H1 (cell line): ENCODE data around the gene COQ5. TPM values are rescaled to one million over a fixed set of nuclear protein-coding genes. Genes with fewer than 3 reads are reported as not detected.

Experiments
- CTCF ChIA-PET: fragments of 300-600 bp; sonication (Branson Sonifier 250); formaldehyde crosslinking; loops from one replicate; lab custom pipeline; 2021; ENCODE audit not compliant: partially characterized antibody; lab: Charles Lee
- POLR2A ChIA-PET: fragments of 300-600 bp; sonication (Branson Sonifier 250); formaldehyde crosslinking; loops from one replicate; lab custom pipeline; 2021; ENCODE audit warnings: inconsistent platforms; ENCODE audit not compliant: partially characterized antibody; lab: Charles Lee
- DNase-seq, 2 experiments: peaks; one replicate each; pipeline versions ENCODE4 v3.0.0 to v3.0.0-alpha.2; 2010 to 2022; ENCODE audit warnings: low spot score in 2 of 2, low read depth in 1 of 2, mixed read lengths in 1 of 2
- FAIRE-seq: peaks from 2 replicates; lab custom pipeline; 2011; peaks lifted over from hg19 to GRCh38; lab: Jason Lieb, UNC
- H2AFZ ChIP-seq: 2 replicates; pipeline ENCODE4 v1.8.1; 2012; ENCODE audit warnings: low read length, inconsistent platforms
- H2AK5ac ChIP-seq: 2 replicates; pipeline ENCODE4 v1.6.1; 2013; ENCODE audit warnings: low read depth, low read length
- H2BK120ac ChIP-seq: replicated peaks from 2 replicates; pipeline ENCODE3; 2013; ENCODE audit warnings: low read depth, low read length, inconsistent platforms
- H2BK12ac ChIP-seq: 2 replicates; pipeline ENCODE4 v1.6.1; 2013; ENCODE audit warnings: low read depth, low read length
- H2BK15ac ChIP-seq: 2 replicates; pipeline ENCODE4 v1.6.1; 2013; ENCODE audit warnings: low read length
- H2BK20ac ChIP-seq: 2 replicates; pipeline ENCODE4 v1.6.1; 2013; ENCODE audit warnings: low read length
- H2BK5ac ChIP-seq: 2 replicates; pipeline ENCODE4 v1.6.1; 2013; ENCODE audit warnings: low read depth, low read length
- H3K14ac ChIP-seq: 2 replicates; pipeline ENCODE4 v1.6.1; 2013; ENCODE audit warnings: inconsistent platforms; ENCODE audit not compliant: insufficient read length
- H3K18ac ChIP-seq: 2 replicates; pipeline ENCODE4 v1.6.1; 2013; ENCODE audit warnings: low read length; ENCODE audit errors: extremely low read depth
- H3K23ac ChIP-seq: 2 replicates; pipeline ENCODE4 v1.6.1; 2013; ENCODE audit warnings: inconsistent platforms; ENCODE audit not compliant: insufficient read length
- H3K23me2 ChIP-seq: 2 replicates; pipeline ENCODE4 v1.6.1; 2013; ENCODE audit warnings: low read depth, low read length
- H3K27ac ChIP-seq: 2 replicates; pipeline ENCODE4 v1.6.1; 2011; ENCODE audit warnings: low read depth, low read length, inconsistent platforms
- H3K27me3 ChIP-seq, 4 experiments: replicated peaks in 1 of 4; 1 replicate in 1 of 4; 2 replicates in 3 of 4; pipeline versions ENCODE4 v1.6.1 to v1.8.1; 2011 to 2013; ENCODE audit warnings: low read length in 3 of 4, mild to moderate bottlenecking in 3 of 4, inconsistent platforms in 2 of 4, mixed read lengths in 2 of 4, moderate library complexity in 1 of 4; ENCODE audit not compliant: control insufficient read depth in 3 of 4, insufficient read depth in 3 of 4; ENCODE audit errors: extremely low read depth in 1 of 4
- H3K36me3 ChIP-seq, 4 experiments: 2 replicates each; pipeline versions ENCODE4 v1.6.1 to v1.8.1; 2011 to 2013; ENCODE audit warnings: mild to moderate bottlenecking in 4 of 4, low read length in 3 of 4, moderate library complexity in 2 of 4, control low read depth in 1 of 4, inconsistent platforms in 1 of 4; ENCODE audit not compliant: insufficient read depth in 4 of 4, control insufficient read depth in 2 of 4
- H3K4ac ChIP-seq: replicated peaks from 2 replicates; pipeline ENCODE3; 2013; ENCODE audit warnings: low read length, low read depth, mixed read lengths, inconsistent platforms; ENCODE audit not compliant: insufficient read length
- H3K4me1 ChIP-seq, 4 experiments: replicated peaks in 1 of 4; 1 replicate in 1 of 4; 2 replicates in 3 of 4; pipeline versions ENCODE4 v1.6.1 to v1.8.1; 2011 to 2013; ENCODE audit warnings: low read length in 3 of 4, inconsistent platforms in 2 of 4, mixed read lengths in 1 of 4; ENCODE audit not compliant: insufficient read depth in 4 of 4, control insufficient read depth in 3 of 4
- H3K4me2 ChIP-seq, 2 experiments: 2 replicates each; pipeline versions ENCODE4 v1.6.1 to v1.8.1; 2011 to 2013; ENCODE audit warnings: low read depth in 2 of 2, low read length in 2 of 2, control low read depth in 1 of 2, inconsistent platforms in 1 of 2, mild to moderate bottlenecking in 1 of 2; ENCODE audit not compliant: insufficient read depth in 1 of 2
- H3K4me3 ChIP-seq, 4 experiments: fragments of 200-600, 300-600 bp in 1 of 4; sonication (generic), shearing (Covaris generic), sonication (Bioruptor Twin) in 1 of 4; 2 replicates each; pipeline versions ENCODE4 v1.5.1 to v1.8.1; 2011 to 2016; ENCODE audit warnings: low read length in 4 of 4, low read depth in 3 of 4, control low read depth in 2 of 4, inconsistent platforms in 2 of 4, mild to moderate bottlenecking in 2 of 4, mixed read lengths in 1 of 4, moderate library complexity in 1 of 4; ENCODE audit not compliant: insufficient read depth in 2 of 4; ENCODE audit errors: extremely low read depth in 1 of 4
- H3K56ac ChIP-seq: replicated peaks from 2 replicates; pipeline ENCODE3; 2013; ENCODE audit warnings: low read depth, mild to moderate bottlenecking, mixed read lengths, low read length, inconsistent platforms; ENCODE audit not compliant: insufficient read length
- H3K79me1 ChIP-seq: 2 replicates; pipeline ENCODE4 v1.6.1; 2013; ENCODE audit warnings: low read depth, low read length, control low read depth
- H3K79me2 ChIP-seq, 2 experiments: 2 replicates each; pipeline versions ENCODE4 v1.6.1 to v1.8.1; 2012 to 2013; ENCODE audit warnings: low read length in 2 of 2, mild to moderate bottlenecking in 2 of 2, inconsistent platforms in 1 of 2; ENCODE audit not compliant: insufficient read depth in 2 of 2, control insufficient read depth in 1 of 2
- H3K9ac ChIP-seq, 4 experiments: replicated peaks in 1 of 4; 1 replicate in 1 of 4; 2 replicates in 3 of 4; pipeline versions ENCODE4 v1.6.1 to v1.8.1; 2011 to 2013; ENCODE audit warnings: low read depth in 3 of 4, low read length in 3 of 4, control low read depth in 2 of 4, mild to moderate bottlenecking in 2 of 4, moderate library complexity in 2 of 4, inconsistent platforms in 1 of 4; ENCODE audit errors: extremely low read depth in 1 of 4
- H3K9me3 ChIP-seq, 2 experiments: 2 replicates each; pipeline versions ENCODE4 v1.6.1 to v1.8.1; 2012 to 2013; ENCODE audit warnings: mild to moderate bottlenecking in 2 of 2, moderate library complexity in 2 of 2, control low read depth in 1 of 2, inconsistent platforms in 1 of 2, low read depth in 1 of 2, low read length in 1 of 2, mixed read lengths in 1 of 2; ENCODE audit not compliant: insufficient read depth in 2 of 2
- H4K20me1 ChIP-seq, 2 experiments: replicated peaks in 1 of 2; 2 replicates each; pipeline versions ENCODE3 to v1.8.1; 2011 to 2013; ENCODE audit warnings: inconsistent platforms in 2 of 2, low read length in 2 of 2, mild to moderate bottlenecking in 1 of 2; ENCODE audit not compliant: insufficient read depth in 2 of 2, control insufficient read depth in 1 of 2
- H4K5ac ChIP-seq: 2 replicates; pipeline ENCODE4 v1.6.1; 2013; ENCODE audit warnings: low read length, low read depth, mixed read lengths, inconsistent platforms; ENCODE audit not compliant: insufficient read length
- H4K8ac ChIP-seq: 2 replicates; pipeline ENCODE4 v1.8.0; 2013; ENCODE audit warnings: mild to moderate bottlenecking, moderate library complexity, low read length, inconsistent platforms; ENCODE audit not compliant: insufficient read depth; ENCODE audit errors: extremely low read depth
- H4K91ac ChIP-seq: replicated peaks from 2 replicates; pipeline ENCODE3; 2013; ENCODE audit warnings: low read length, mixed read lengths, inconsistent platforms; ENCODE audit not compliant: insufficient read length
- FOSL1 ChIP-seq: IDR thresholded peaks from 2 replicates; pipeline ENCODE4 v1.6.1; 2011; ENCODE audit warnings: mild to moderate bottlenecking, low read depth, low read length, moderate library complexity; ENCODE audit not compliant: insufficient read depth
- HDAC2 ChIP-seq, 2 experiments: fragments of 300-600 bp in 1 of 2; sonication (generic) in 1 of 2; IDR thresholded peaks; 2 replicates each; pipeline ENCODE4 v1.6.1; 2011 to 2012; ENCODE audit warnings: low read depth in 2 of 2, low read length in 2 of 2, mild to moderate bottlenecking in 2 of 2, moderate library complexity in 2 of 2, borderline replicate concordance in 1 of 2, inconsistent platforms in 1 of 2
- NANOG ChIP-seq: IDR thresholded peaks from 2 replicates; pipeline ENCODE4 v1.6.1; 2011; ENCODE audit warnings: low read length, low read depth, mild to moderate bottlenecking, inconsistent platforms; ENCODE audit not compliant: insufficient read depth, poor library complexity, severe bottlenecking
- PHF8 ChIP-seq: fragments of 200-600 bp; sonication (generic); conservative IDR thresholded peaks from 2 replicates; pipeline ENCODE4 v1.7.1; 2012; ENCODE audit warnings: low read depth, mild to moderate bottlenecking, inconsistent platforms, low read length, moderate library complexity
- SAP30 ChIP-seq: fragments of 300-600 bp; sonication (generic); IDR thresholded peaks from 2 replicates; pipeline ENCODE4 v1.7.1; 2012; ENCODE audit warnings: low read length, moderate library complexity, mild to moderate bottlenecking, inconsistent platforms; ENCODE audit not compliant: insufficient read depth, insufficient replicate concordance
- SP4 ChIP-seq: IDR thresholded peaks from 2 replicates; pipeline ENCODE4 v1.6.1; 2012; ENCODE audit warnings: low read length, inconsistent platforms
- TCF12 ChIP-seq: IDR thresholded peaks from 2 replicates; pipeline ENCODE4 v1.6.1; 2011; ENCODE audit warnings: low read depth, mild to moderate bottlenecking, low read length
- WGBS, 2 experiments: shearing (Covaris generic) in 1 of 2; methylation state at CpG; one replicate each; pipeline versions ENCODE4 v1.1.6 to v1.1.7; 2013 to 2015; ENCODE audit warnings: low lambda C conversion rate in 2 of 2, mixed read lengths in 2 of 2, inconsistent platforms in 1 of 2, low coverage in 1 of 2, missing lambda C conversion rate in 1 of 2; ENCODE audit not compliant: insufficient replicate concordance in 2 of 2, insufficient coverage in 1 of 2, insufficient read length in 1 of 2; ENCODE audit errors: extremely low coverage in 1 of 2, missing lambda C conversion rate in 1 of 2; 5-methylcytosine and 5-hydroxymethylcytosine counted together
- polyA plus RNA-seq, 7 experiments: library from polyadenylated mRNA; depleted of rRNA in 3 of 7; stranded (reverse) in 5 of 7; unstranded in 2 of 7; fragments of >200 nt in 5 of 7; fragments of 200-250 nt in 2 of 7; gene quantifications; 1 replicate in 5 of 7; 2 replicates in 1 of 7; 4 replicates in 1 of 7; pipeline versions ENCODE4 v1.2.1 to v1.2.3, GENCODE V29; 2011 to 2013; ENCODE audit warnings: missing spikeins in 2 of 7, mixed read lengths in 2 of 7
- total RNA-seq: library from RNA; stranded (reverse); fragmentation: NEBNext Ultra II Directional; extraction: Animal tissue kit (Norgen Biotek cat#: 25700); gene quantifications from 2 replicates; pipeline ENCODE4 v1.2.1, GENCODE V29; 2021
- TF ChIP-seq, protein P1 (sequence below), 3 experiments: IDR thresholded peaks; 1 replicate in 2 of 3; 2 replicates in 1 of 3; pipeline versions ENCODE4 v1.5.1 to v1.6.1; 2011; ENCODE audit warnings: low read length in 3 of 3, mild to moderate bottlenecking in 3 of 3, inconsistent platforms in 2 of 3, low read depth in 1 of 3, moderate library complexity in 1 of 3; ENCODE audit not compliant: insufficient read depth in 1 of 3; ENCODE audit errors: control extremely low read depth in 1 of 3
- TF ChIP-seq, protein P2 (sequence below): IDR thresholded peaks from 2 replicates; pipeline ENCODE4 v1.6.1; 2012; ENCODE audit warnings: inconsistent platforms

COQ5 gene
- total and polyA plus RNA-seq, 2 of the 8 experiments (the other 6 are each of a cell fraction or from before 2014, with no cell fraction given) = 35.1 to 35.8 TPM

DNA sequence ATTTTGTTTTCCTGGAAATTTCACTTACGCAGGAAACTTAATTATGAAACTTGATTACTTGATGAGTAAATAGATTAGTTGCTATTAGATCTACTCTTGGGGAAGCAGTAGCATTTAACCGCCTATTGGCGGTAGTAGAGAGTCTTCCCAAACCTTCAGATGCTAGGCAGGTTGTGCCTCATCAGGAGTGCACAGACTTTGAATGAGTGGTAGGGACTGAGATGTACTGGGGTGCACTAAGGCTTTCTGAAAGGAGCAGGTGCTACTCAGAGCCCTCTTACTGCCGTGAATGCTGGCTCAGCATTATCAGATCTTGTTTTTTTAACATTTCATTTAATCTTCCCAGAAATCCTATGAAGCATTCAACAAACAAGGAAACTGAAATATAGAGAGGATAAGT is 75.0 kb downstream of the COQ5 start:
- WGBS, 2 experiments = 64% methylated on average over 4 of the region's 4 CpGs; no CpG with 5 or more reads in 1 of the 2 experiments
- H3K79me2 ChIP-seq = peaks cover 0 to 13% of the 10 kb centered on the region in 2 experiments; a peak in 1 of 4 replicates
- no peaks in the 10 kb centered on the region; the same call in 1 of the 2 replicates for H3K79me1 ChIP-seq
- H4K8ac ChIP-seq = no peak overlapping the region
- no peak overlapping the region for H3K56ac ChIP-seq
- FAIRE-seq (peak; percentile 13), DNase-seq (no peak)
- no peak overlapping the region for H3K9ac ChIP-seq
- no peak overlapping the region for H2BK12ac ChIP-seq
- no peak overlapping the region for H3K18ac ChIP-seq
- H3K23me2 ChIP-seq = no peaks in the 10 kb centered on the region
- no peak overlapping the region for H3K4me3 ChIP-seq
- no peak overlapping the region for H3K4ac ChIP-seq
- ChIA-PET CTCF (interaction anchor here (0.9 to 11.4 kb wide), 9 partner anchors 10 to 119 kb away, joined by 3 to 152 read pairs (median 5); partner anchors contain the start of gene SRSF9), POLR2A (interaction anchor here (0.9 to 19.6 kb wide), 7 partner anchors 11 to 129 kb away, joined by 3 to 365 read pairs (median 4); partner anchors contain the start of gene SRSF9)
- no peak overlapping the region for H2AFZ ChIP-seq
- no peak overlapping the region for H3K23ac ChIP-seq
- no peak overlapping the region for H3K14ac ChIP-seq
- peaks cover 4% of the 10 kb centered on the region in 2 experiments for H4K20me1 ChIP-seq
- no peak overlapping the region for H3K27ac ChIP-seq
- H2BK5ac ChIP-seq = no peak overlapping the region
- no peak overlapping the region for H3K4me2 ChIP-seq
- H2BK15ac ChIP-seq = no peak overlapping the region
- H3K9me3 ChIP-seq = no peaks in the 10 kb centered on the region
- no peak overlapping the region for H4K91ac ChIP-seq
- no peak overlapping the region for H2AK5ac ChIP-seq
- H3K36me3 ChIP-seq = peaks cover 10 to 63% (median 31%) of the 10 kb centered on the region in 4 experiments; a peak in 7 of 8 replicates
- H3K27me3 ChIP-seq = no peaks in the 10 kb centered on the region
- H4K5ac ChIP-seq = no peak overlapping the region
- no peak overlapping the region for H2BK20ac ChIP-seq
- H2BK120ac ChIP-seq = no peak overlapping the region
- no peaks in the 10 kb centered on the region; a peak in 1 of 7 replicates for H3K4me1 ChIP-seq
- TF ChIP-seq SAP30 = no peak
- TF ChIP-seq, protein P1, sequence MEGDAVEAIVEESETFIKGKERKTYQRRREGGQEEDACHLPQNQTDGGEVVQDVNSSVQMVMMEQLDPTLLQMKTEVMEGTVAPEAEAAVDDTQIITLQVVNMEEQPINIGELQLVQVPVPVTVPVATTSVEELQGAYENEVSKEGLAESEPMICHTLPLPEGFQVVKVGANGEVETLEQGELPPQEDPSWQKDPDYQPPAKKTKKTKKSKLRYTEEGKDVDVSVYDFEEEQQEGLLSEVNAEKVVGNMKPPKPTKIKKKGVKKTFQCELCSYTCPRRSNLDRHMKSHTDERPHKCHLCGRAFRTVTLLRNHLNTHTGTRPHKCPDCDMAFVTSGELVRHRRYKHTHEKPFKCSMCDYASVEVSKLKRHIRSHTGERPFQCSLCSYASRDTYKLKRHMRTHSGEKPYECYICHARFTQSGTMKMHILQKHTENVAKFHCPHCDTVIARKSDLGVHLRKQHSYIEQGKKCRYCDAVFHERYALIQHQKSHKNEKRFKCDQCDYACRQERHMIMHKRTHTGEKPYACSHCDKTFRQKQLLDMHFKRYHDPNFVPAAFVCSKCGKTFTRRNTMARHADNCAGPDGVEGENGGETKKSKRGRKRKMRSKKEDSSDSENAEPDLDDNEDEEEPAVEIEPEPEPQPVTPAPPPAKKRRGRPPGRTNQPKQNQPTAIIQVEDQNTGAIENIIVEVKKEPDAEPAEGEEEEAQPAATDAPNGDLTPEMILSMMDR (IDR thresholded peaks at IDR 0.05; ENCODE audit: control extremely low read depth in 1 of 3, insufficient read depth in 1 of 3, low read depth in 1 of 3, low read length in 3 of 3) = peak in 2 of 3 experiments; percentile 47 to 71; a peak in 3 of 4 replicates
- no peak for TF ChIP-seq HDAC2 (IDR thresholded peaks at IDR 0.05; ENCODE audit: borderline replicate concordance in 1 of 2, low read depth in 2 of 2, low read length in 2 of 2)
- no peak for TF ChIP-seq PHF8
- TF ChIP-seq TCF12 = no peak
- TF ChIP-seq, protein P2, sequence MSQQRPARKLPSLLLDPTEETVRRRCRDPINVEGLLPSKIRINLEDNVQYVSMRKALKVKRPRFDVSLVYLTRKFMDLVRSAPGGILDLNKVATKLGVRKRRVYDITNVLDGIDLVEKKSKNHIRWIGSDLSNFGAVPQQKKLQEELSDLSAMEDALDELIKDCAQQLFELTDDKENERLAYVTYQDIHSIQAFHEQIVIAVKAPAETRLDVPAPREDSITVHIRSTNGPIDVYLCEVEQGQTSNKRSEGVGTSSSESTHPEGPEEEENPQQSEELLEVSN = no peak
- TF ChIP-seq SP4 = no peak
- TF ChIP-seq FOSL1 = no peak
- TF ChIP-seq NANOG = no peak
